Hematopoietic multipotent progenitor cell (in vitro differentiated cells): Measurements from ENCODE around the gene GSTM2. TPM values are rescaled to one million over a fixed set of nuclear protein-coding genes. Genes with fewer than 3 reads are reported as not detected.
"Not testable (repeated sequence)": the region's sequence is repeated elsewhere in the genome, so short reads cannot be mapped to it uniquely, and the experiment has no call there.

Experiments used
- DNase-seq, 3 donors: peaks; one replicate each; pipeline ENCODE4 v3.0.0-alpha.2; 2011 to 2015; ENCODE audit warnings: low read depth in 2 of 3, low spot score in 2 of 3
- total RNA-seq: library from RNA; depleted of rRNA; stranded (reverse); fragments of >200 nt; gene quantifications from one replicate; pipeline ENCODE4 v1.2.3, GENCODE V29; 2012

The GSTM2 gene
- total RNA-seq, 1 donor: 20.7 TPM

DNA sequence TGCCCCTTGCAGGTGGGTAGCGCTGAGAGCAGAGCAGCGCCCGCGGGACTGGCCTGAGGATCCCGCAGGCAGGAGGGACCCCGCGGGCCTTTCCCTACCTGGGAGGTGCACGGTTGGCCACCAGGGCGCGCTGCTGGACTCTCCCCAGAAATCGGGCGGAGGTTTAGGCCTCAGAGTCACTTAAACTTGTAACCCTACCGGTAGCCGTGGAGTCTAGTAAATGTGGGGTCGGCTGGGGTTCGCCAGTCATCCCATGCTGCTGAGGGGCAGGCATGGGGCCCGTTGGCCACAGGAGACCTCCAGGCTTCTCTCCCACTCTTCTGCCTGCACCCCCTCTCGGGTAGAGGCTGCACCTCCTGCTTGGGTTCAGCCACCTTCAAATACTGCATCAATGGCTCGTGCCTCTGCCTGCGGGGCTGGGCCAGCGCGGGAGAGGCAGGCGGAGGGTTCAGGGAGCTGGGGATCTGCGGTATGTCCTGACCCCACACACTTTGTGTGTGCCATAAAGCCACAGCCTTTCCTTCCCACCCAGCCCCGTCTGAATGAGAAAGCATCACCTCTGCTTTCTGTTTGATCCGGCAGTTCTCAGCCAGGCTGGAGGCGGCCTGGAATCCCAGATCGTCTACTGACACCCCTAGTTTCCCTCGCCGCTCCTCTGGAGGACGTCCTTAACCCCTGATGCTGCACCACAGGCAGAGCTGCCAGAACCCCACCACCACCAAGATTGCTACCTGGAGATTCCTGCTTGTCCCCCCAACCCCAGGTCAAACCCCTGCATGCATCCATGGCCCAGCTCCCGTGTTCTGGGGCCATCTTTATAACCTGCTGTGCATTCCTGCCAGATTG lies 24.2 kb upstream of the GSTM2 start:
- DNase-seq: peak in 2 of 3 donors; percentile 83 to 87

- no peak for DNase-seq
Observed at GRCh38 chr1:109644670-109645069, 23.2 kb upstream of the GSTM2 start.

DNA sequence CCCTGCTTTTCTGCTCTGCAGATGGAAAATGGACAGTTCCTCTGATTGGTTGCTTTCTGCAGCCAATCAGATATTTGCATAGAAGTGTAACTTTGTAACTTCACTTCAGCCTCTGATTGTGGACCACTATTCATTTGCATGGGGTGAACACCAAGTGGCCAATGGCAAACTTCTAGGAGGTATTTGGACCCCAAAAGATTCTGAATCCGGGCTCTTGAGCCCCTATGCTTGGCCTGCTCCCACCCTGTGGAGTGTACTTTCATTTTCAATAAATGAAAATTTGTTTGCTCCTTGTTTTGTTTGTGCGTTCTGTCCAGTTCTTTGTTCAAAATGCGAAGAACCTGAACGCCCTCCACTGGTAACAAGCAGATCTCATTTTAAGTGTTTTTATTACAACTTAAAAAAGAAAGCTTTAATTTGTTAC lies 18.4 kb upstream of the GSTM2 start:
- DNase-seq: peak in 1 of 3 donors; percentile 63

- no peak for DNase-seq
Observed at GRCh38 chr1:109650609-109651008, 17.2 kb upstream of the GSTM2 start.

DNA sequence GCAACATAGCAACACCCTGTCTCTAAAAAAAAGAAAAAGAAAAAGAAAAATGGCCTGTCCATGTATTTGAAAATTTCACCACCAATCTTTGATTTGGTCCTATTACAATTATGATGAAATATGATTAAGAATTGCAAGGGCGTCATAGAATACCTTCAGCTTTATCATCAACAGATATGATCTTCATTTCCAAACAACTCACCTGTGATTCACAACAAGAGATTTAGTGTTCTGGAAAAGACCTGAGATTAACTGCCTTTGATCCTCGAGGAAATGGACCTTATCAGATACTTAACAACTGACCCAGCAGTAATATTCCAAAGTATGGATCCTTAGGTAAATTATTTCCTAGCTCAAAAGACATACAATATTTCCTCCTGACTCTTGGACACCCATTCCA lies 15.5 kb upstream of the GSTM2 start:
- DNase-seq: no peak

DNA sequence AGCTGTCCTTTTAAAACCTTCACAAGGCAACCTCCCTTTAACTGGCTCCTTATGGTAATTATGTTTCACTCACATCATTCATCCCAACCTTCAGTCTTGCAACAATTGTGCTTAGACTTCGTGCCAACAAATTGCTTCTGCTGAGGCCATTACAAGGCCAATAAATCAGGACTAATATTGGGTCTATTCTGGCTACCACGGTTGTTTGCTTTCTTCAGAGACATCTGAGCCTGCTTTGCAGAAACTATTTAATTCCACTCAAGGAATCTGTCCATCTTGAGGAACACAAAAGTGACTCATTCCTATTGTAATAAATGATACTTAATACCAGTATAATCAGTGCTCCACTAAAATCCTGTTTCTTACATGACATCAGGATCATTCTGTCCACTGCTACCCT lies 14.6 kb upstream of the GSTM2 start:
- DNase-seq: no peak

GRCh38 chr1:109654519-109654918 lies 13.3 kb upstream of the GSTM2 start:
- DNase-seq: no peak

DNA sequence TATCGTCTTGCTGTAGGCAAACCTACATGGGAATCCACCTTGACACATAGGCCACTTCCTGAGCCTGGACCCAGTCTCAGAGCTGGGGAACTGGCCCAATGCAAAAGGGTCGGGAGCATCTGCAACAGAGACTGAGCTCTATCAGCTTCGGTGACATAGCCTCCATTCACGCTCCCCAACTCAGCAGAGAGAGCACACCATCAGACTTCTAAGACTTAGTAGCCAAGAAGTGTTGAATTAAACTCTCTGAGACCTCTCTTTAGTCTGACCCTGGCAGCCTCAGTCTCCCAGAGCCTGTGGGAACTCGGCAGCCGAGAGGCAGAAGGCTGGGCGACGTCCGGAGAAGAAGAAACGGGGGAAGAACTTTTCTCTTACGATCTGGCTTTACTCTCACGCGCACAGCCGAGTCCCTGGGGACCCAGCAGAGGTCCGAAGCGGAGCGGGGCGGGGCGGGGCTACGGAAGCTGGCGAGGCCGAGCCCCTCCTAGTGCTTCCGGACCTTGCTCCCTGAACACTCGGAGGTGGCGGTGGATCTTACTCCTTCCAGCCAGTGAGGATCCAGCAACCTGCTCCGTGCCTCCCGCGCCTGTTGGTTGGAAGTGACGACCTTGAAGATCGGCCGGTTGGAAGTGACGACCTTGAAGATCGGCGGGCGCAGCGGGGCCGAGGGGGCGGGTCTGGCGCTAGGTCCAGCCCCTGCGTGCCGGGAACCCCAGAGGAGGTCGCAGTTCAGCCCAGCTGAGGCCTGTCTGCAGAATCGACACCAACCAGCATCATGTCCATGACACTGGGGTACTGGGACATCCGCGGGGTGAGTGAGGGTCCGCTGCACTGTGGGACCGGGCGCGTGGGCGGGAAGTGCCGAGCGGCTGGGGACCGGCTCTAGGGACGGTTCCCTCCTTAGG lies 12.0 kb upstream of the GSTM2 start, which contains the start of gene GSTM4:
GSTM4 (plus strand) TSS at position 485 of the 905 bp plus-strand sequence; CDS start at position 776, 291 bp downstream.
- DNase-seq: peak in 2 of 3 donors; percentile 24 to 61

DNA sequence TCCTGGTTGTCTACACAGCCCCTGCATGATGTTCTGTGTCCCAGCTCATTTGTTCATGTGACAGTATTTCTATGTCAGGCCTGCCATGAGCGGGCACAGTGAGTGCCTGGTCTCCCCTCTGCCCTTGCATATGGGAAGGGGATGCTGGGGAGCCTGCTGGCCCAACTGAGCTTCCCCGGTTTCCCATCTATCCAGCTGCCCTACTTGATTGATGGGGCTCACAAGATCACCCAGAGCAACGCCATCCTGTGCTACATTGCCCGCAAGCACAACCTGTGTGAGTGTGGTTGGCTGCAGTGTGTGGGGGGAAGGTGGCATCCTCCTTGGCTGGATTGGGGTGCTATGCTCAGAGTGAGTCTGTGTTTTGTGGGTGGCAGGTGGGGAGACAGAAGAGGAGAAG lies 10.5 kb upstream of the GSTM2 start:
- DNase-seq: no peak

DNA sequence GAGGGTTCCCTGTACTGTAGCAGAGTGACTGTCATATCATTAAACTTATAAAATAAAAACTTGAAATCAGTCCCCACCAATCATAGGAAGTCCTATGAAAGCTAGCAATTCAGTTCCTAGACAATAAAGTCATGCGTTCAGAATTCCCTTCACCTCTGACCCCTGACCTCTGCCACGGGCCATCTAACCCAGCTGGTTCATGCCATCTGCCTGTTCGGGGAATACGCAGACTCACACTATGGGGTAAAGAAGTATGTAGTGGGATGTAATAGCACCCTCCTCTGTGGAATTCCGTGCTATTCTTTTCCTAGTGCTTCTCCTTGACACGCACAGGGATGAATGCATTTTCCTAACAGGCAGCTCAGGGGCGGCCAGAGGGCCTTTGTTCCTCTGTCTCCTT lies 9.9 kb upstream of the GSTM2 start:
- DNase-seq: no peak

- no peak for DNase-seq
Observed at GRCh38 chr1:109658533-109659042, 9.3 kb upstream of the GSTM2 start.

GRCh38 chr1:109659145-109659544 lies 8.7 kb upstream of the GSTM2 start:
- no peak for DNase-seq

GRCh38 chr1:109659997-109660690 lies 7.7 kb upstream of the GSTM2 start:
- DNase-seq: no peak

GRCh38 chr1:109660691-109661026 lies 7.2 kb upstream of the GSTM2 start:
- DNase-seq: not testable (repeated sequence)

DNA sequence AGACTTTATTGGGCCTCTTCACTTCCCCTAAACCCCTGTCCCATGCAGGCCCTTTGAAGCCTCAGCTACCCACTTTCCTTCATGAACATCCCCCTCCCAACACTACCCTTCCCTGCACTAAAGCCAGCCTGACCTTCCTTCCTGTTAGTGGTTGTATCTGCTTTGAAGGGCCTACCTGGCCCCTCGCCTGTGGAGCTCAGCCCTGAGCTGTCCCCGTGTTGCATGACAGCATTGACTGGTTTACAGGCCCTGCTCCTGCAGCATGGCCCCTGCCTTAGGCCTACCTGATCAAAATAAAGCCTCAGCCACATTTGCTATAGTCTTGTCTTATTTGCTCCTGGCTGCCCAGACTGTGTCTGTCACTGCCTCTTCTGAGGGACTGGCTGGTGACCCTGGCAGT lies 6.5 kb upstream of the GSTM2 start:
- DNase-seq: no peak

GRCh38 chr1:109664671-109665070 lies 3.2 kb upstream of the GSTM2 start:
- DNase-seq: no peak

DNA sequence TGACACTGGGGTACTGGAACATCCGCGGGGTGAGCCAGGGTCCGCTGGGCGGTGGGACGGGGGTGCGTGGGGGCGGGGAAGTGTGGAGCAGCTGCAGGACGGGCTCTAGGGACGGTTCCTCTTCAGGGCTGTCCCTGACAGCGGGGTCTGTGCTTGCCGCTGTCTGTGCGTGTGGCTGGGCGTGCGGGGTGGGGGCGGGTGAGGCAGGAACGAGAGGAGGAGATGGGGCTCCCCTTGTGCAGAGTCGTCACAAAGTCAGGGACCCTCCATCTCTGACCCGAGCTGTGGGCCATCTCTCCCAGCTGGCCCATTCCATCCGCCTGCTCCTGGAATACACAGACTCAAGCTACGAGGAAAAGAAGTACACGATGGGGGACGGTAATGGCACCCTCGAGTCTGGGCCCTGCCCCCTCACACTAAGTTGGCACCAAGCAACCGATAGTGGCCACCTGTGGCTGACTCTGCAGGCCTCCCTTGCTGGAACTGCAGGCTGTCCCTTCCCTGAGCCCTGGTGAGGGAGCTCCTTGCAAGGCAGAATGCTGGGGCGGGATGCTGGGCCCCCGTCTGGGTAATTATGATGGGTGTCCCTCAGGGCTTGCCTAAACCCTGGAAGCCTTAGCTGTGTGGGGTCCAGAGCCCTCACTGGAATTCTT lies 392 bp downstream of the GSTM2 start:
- no peak for DNase-seq

DNA sequence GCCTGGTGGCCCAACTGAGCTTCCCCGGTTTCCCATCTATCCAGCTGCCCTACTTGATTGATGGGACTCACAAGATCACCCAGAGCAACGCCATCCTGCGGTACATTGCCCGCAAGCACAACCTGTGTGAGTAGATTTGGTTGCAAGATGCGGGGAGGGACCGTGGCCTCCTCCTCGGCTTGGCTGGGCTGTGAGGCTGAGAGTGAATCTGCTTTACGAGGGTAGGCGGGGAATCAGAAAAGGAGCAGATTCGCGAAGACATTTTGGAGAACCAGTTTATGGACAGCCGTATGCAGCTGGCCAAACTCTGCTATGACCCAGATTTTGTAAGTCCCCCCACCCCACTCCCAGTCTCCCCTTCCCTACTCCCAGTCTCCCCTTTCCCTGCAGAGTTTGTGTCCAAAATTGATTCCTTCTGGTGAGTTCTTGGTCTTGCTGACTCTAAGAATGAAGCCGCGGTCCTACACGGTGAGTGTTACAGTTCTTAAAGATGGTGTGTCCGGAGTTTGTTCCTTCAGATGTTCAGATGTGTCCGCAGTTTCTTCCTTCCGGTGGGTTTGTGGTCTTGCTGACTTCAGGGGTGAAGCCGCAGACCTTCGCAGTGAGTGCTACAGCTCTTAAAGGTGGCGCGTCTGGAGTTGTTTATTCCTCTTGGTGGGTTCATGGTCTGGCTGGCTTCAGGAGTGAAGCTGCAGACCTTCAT lies 1.5 kb downstream of the GSTM2 start:
- peak in 2 of 3 donors; percentile 18 to 59 for DNase-seq

- DNase-seq: not testable (repeated sequence)
Observed at GRCh38 chr1:109669949-109670302, 2.1 kb downstream of the GSTM2 start.

DNA sequence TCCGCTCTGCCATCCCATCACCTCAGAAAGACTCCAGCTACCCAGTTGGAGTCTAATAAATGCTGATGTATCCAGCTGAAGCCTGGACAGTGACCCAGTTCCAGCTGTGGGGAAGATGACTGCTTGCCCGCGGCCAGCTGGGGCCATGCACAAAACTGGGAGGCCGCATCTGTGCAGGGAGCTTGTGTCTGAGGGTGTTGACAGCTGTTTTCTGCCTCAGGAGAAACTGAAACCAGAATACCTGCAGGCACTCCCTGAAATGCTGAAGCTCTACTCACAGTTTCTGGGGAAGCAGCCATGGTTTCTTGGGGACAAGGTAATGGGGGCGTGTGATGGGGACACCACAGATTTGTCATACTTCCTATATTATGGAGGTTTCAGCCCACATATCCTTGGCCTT lies 3.2 kb downstream of the GSTM2 start:
- DNase-seq: no peak
